GM21515 (cell line): ENCODE measurements around the gene MOV10.
A peak's percentile ranks its signal among the peaks of the same experiment; 100 is the strongest.
"Not testable (repeated sequence)": the region's sequence is repeated elsewhere in the genome, so short reads cannot be mapped to it uniquely, and the experiment has no call there.

Experiments
- ATAC-seq: cut with Tn5 transposase; IDR thresholded peaks from one replicate; pipeline ENCODE4 v1.9.1; 2021; ENCODE audit not compliant: unreplicated experiment

Gene MOV10

DNA sequence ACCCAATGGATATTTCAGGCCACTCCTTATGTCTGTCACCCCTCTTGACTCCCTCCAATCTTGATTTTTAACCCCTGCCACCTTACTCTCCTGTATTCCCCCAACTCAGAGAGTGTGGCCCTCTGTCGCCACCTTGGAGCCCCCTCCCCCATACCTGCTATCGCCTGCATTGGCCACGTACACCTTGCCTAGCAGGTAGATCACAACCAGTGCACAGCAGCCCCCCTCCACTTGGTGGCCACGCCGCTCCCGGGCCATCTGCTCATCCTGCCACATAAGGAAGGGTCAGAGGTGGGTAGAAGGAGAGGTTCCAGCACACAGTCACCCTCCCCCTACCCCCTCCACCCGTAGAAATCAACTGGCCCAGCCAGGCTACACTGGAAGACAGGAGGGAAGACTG, 37.7 kb downstream of the MOV10 start:
- ATAC-seq: no peak

DNA sequence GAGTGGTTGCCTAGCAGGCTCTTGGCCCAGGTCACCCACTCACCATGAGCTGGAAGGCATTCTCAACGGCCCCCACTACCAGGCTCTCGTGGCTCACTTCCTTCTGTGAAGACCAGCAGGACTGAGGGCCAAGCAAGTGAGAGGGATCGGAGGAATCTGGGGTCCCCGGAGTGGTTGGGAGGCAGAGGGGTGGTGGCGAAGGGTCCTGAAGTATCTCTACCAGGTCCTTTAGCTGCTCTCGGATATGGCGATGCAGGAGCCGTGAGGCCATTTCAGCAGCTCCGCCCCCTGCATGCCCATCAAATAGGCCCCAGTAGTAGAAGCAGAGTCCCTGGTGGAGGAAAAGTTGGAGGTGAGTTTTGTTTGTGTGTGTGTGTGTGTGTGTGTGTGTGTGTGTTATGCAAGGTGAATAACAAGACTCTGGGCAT, 38.3 kb downstream of the MOV10 start:
- no peak for ATAC-seq

DNA sequence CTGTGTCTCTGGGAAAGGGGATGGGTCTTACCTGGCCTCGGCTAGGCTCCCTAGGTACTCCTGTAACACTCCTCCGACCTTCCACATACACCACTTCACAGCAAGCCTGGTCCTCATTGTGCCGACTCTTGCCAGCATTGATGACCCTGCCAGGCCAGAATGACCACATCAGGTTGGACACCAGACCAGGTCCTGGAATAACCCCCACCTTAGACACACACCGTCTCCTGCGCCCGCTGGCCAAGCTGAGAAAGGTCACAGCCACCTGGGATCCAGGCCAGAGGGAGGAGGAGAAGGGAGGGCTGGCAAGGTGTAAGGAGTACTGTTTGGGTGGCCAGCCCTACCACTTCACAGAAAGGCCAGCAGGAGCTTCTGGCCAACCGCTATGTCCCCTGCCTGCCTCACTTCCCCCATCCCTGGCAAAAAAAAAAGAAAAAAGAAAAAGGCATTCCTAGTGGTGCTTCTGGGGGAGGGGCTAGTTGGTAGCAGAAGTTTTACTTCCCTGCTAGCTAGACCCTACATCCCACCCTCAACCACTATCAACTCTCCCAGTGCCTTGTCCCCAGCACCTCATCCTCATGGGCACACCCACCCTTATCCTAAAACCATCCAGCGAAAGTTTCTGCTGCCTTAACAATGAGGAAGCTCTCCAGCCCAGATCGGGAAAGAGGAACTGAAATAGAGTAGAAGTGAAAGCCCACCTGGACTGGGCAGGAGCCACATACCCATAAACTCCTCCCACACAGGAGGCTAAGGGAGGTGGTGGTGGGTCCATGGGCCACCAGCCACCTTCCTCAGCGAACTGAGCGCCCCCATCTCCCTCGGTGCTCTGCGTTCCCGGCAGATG, 39.2 kb downstream of the MOV10 start:
- peak; percentile 29 for ATAC-seq

GRCh38 chr1:112714313-112715263, 40.1 kb downstream of the MOV10 start:
- ATAC-seq: peak; percentile 12

DNA sequence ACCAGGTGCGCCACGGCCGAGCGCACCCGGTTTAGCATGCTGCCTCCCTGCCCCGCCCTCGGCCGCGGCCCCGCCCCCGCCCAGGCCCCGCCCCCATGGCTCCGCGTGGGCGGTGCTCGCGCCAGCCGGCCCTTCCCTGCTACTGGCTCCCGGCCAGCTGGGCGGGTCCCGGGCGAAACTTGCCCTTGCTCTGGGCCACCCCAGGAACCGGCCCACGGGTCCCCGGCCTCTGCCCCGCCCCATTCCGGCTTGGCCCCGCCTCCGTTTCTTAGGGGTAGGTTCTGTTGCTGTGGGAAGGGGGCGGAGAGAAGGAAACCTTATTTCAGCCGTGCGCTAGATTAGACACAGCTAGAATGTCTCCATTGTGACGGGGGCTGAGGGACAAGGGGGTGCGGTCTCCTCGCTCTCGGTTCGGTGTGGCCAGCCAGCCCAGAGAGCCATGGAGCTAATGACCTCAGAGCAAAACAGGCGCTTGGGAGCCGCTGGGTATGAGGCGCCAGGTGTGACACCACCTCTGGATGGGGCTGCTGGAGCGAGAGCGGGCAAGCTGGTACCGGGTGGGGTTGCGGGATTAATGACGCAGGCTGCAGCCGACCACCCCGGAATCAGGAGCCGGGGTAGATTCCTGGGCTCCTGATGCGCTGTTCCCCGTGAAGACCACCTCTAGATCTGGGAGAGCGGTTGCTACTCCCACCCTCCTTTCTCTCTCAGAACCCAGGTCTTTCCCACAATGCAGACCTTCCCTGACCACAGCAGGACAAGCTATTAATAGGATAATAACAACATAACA, 41.0 kb downstream of the MOV10 start, which contains the start of gene PPM1J:
Gene PPM1J, minus strand, starts transcription at position 69 of the 790 bp plus-strand sequence. Its CDS starts 31 bp downstream, at position 38.
- peak; percentile 73 for ATAC-seq

DNA sequence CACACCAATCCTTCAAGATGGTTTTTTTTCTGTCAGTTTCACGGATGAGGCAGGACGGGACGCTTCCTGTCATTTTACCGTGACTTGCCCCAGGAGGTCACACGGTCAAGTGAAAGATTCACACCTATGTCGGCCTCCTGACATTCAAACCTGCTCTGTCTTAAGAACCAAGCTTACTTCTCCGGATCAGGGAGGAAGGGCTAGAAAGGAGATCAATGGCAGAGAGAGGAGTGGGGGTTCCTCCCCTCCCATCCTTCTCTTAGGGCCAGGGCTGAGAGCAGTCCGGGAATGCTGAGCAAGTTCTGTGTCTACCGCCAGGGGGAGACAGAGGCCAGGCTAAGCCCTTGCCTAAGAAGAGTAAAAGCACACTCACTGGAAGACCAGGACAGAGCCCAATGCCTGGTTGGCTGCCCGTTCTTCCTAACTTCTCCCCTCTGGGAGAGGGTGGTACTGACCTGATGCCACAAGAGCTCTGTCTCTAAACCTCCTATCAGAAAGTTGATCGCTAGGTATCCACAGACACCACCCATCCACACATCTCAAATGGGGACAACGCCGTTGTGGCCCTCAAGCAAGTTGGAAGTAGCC, 41.8 kb downstream of the MOV10 start:
- peak; percentile 31 for ATAC-seq

GRCh38 chr1:112717263-112717873, 42.9 kb downstream of the MOV10 start:
- ATAC-seq: no peak

DNA sequence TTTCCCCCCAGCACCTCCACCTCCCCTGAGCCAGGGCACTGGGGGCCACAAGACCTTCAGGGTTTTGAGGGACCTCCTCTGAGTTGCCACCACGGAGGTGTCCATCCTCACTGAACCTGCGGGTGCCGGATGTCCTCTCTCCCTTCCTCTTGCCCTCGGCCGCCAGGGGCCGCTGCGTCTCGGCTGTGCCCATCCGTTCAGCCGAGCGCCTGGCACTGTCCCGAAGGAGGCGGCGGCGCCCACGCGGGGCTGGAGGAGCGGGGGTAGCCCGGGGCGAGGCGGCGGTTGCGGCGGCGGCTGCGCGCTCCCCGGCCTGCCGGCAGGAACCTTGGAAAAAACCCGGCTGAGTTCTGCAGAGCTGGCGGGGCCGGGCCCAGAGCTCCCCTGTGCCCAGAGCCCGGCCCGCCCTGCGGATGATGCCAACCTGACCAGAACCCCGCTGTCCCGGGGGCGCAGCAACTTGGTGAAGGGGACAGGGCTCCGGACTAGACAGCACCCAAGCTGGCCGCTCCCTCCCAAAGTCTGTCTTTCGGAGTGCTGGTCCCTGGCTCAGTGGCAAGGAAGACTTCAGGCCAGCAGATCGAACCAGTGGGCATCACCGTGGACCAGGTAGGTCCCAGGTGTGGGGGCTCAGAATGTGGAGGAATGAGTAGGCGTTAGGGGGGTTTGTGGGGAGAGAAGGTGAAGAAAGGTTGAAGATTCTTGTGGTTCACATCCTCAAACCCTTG, 44.4 kb downstream of the MOV10 start:
- ATAC-seq: no peak

GRCh38 chr1:112719706-112720105, 45.2 kb downstream of the MOV10 start:
- no peak for ATAC-seq

- no peak for ATAC-seq
Observed at GRCh38 chr1:112720800-112721199, 46.3 kb downstream of the MOV10 start.

DNA sequence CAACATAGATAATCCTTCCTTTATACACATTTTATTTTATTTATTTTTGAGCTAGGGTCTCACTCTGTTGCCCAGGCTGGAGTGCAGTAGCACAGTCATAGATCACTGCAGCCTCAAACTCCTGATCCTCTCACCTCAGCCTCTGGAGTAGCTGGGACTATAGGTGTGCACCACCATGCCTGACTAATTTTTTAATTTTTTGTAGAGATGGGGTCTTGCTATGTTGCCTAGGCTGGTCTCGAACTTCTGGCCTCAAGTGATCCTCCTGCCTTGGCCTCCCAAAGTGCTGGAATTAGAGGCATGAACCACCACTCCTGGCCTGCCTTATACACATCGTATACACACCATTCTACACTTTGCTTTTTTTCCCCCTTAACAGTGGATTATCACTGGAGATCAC, 46.8 kb downstream of the MOV10 start:
- not testable (repeated sequence) for ATAC-seq

DNA sequence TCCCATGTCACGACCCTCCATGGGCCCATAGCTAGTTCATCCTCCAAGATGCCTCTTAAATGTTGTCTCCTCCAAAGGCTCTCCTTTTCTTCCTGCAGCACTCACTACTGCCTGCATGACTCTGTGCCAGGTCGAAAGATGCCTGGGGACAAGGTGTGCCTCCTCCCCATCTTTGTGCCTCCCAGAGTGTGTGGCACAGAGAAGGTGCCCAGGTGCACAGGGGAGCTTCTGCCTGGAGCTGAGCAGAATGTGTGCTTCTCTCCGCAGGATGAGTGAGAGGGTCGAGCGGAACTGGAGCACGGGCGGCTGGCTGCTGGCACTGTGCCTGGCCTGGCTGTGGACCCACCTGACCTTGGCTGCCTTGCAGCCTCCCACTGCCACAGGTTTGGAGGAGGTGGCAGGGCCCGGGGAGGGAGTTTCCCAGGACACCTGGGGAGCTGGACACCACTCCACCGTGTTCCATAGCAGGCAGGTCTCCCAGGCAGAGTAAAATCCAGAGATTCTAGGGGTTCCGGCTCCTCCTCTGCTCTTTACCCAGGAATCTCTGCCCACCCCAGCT, 47.6 kb downstream of the MOV10 start:
- ATAC-seq: no peak

DNA sequence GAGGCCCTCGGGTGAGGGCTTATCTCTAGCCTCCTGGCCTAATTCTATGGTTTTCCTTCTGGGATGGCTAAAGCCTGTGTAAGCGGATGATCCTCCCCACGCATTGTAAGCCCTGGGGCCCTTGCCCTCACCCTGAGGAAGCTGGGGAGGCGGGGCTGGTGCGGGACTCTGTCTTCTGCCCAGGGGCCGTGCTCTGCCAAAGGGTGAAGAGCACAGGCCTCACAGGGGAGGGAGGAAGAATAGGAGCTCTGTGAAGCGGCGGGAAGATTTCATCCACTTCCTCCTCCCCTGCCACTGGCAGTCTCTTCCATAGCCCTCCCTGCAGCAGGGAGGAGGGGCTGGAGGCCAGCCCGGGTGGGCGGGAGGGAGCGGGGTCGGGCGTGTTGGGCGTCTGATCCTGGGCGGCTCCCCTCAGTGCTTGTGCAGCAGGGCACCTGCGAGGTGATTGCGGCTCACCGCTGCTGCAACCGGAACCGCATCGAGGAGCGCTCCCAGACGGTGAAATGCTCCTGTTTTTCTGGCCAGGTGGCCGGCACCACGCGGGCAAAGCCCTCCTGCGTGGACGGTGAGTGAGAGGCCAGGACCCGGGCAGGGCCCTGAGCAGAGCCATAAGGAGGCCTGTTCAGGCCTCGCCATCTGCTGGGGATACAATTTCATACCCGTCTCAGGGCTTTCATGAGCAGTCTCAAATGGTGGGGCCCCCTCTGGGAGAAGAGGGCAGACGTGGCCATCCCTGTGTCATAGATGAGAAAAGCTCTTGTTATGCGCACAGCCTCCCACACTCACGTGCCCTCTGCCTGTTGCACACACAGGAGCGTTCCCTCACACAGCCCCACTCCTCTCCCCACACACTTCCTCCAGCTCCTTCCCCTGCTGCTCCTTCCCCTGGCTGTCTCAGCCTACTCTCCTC, 48.4 kb downstream of the MOV10 start:
- ATAC-seq: no peak

DNA sequence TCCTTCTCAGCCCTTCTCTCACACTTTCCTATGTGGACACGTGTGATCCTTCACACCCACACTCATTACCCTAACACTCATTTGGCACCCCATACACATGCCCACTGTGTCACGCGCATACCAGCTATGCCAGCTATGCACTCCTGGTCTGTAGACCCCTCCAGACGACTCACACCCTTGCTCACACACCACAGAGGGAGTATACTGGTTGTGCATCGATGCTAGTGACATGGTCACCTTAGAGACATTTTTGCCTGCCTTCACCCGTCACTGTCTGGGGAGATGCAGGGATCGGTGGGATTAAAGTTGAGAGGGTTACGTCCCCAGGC, 49.0 kb downstream of the MOV10 start:
- ATAC-seq: no peak

DNA sequence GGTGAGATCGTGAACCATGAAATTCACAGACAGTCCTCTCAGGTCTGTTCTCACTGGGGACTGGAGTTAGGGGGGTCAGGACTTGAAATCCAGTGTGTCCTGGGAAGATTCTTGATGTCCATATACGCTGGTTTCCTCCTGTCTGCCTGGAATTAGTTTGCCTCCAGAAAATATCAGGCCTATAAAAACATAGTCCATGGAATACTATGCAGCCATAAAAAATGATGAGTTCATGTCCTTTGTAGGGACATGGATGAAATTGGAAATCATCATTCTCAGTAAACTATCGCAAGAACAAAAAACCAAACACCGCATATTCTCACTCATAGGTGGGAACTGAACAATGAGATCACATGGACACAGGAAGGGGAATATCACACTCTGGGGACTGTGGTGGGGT, 49.8 kb downstream of the MOV10 start:
- ATAC-seq: not testable (repeated sequence)

- no peak for ATAC-seq
Observed at GRCh38 chr1:112727716-112728115, 53.3 kb downstream of the MOV10 start.

DNA sequence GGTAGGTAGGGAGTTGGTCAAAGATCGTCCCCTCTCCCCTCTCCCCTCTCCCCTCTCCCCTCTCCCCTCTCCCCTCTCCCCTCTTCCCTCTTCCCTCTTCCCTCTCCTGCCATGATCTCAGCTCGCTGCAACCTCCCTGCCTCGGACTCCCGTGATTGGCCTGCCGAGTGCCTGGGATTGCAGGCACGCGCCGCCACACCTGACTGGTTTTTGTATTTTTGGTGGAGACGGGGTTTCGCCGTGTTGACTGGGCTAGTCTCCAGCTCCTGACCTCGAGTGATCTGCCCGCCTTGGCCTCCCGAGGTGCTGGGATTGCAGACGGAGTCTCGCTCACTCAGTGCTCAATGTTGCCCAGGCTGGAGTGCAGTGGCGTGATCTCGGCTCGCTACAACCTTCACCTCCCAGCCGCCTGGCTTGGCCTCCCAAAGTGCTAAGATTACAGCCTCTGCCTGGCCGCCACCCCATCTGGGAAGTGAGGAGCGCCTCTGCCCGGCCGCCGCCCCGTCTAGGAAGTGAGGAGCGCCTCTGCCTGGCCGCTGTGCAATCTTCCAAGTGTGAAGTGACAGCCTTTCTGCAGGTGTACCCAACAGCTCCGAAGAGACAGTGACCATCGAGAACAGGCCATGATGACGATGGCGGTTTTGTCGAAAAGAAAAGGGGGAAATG, 54.0 kb downstream of the MOV10 start:
- ATAC-seq: not testable (repeated sequence)

GRCh38 chr1:112729011-112729410, 54.6 kb downstream of the MOV10 start:
- not testable (repeated sequence) for ATAC-seq
